ENCODE measurements around the gene FAM20C.

Gene FAM20C

DNA sequence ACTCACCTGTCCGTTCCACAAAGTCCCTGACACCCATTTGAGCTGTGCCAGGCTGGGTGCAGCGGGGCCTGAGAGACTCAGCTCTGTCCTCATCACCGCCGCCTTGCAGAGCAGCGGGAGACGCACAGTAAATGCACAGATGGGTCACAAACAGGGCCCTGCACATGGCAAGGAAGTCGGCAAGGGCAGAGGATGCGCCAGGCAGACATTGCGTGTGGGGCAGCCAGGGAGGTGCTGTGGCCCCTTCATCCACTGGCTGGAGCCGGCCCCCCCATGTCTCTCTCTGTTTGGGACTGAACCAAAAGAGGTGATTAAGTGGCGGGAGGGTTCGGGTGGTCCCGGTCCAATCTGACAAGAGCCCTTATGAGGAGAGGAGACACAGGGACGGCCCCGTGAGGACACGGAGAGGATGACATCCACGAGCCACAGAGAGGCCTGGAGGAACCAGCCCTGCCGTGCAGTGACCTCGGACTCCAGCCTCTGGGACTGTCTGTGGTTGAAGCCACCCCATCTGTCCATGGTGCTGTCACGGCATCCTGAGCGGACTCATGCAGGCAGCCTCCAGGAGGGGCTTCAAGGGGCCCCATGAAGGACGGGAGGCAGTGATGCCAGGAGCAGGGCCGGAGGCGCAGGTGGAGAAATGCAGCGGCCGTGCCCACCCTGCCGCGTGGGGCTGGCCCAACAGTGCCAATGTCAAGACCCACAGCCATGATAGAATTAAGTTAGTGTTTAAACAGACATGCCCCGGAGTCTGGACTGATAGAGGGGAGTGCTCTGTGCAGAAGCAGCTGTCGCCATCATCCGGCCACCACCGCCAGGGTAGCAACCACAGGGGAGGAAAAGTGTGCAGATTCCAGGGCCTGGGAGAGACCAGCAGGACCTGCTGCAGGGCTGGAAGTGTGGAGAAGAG, 69.2 kb downstream of the FAM20C start:
- DNase-seq = no peak

DNA sequence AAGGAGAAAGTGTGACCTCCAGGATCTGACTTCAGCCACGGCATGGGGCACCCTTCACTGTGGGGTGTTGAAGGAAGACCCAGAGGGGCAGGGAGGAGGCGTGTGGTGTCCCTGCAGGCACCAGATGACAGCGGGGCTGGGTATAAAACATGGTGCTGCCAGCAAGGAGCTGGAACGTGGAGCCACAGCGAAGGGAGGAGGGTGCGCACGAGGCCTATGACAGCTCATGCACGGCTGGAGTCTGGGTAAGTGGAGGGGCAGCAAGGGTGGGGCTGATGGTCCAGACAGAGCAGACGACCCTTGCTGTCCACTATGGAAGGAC, 69.8 kb downstream of the FAM20C start:
- no peak for DNase-seq

GRCh38 chr7:262631-263311, 70.4 kb downstream of the FAM20C start:
- peak; percentile 86 for DNase-seq

DNA sequence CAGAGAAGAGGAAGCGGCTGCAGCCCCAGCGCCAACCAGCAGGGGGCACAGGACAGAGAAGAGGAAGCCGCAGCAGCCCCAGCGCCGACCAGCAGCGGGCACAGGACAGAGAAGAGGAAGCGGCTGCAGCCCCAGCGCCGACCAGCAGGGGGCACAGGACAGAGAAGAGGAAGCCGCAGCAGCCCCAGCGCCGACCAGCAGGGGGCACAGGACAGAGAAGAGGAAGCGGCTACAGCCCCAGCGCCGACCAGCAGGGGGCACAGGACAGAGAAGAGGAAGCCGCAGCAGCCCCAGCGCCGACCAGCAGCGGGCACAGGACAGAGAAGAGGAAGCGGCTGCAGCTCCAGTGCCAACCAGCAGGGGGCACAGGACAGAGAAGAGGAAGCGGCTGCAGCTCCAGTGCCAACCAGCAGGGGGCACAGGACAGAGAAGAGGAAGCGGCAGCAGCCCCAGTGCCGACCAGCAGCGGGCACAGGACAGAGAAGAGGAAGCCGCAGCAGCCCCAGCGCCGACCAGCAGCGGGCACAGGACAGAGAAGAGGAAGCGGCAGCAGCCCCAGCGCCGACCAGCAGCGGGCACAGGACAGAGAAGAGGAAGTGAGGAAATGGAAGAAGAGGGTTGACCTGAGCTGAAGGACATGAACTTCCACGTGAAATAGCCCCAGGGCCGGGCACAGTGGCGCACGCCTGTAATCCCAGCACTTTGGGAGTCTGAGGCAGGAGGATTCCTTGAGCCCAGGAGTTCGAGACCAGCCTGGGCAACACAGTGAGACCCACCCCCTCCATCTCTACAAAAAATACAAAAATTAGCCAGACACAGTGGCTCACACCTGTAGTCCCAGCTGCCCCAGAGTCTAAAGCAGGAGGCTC, 71.3 kb downstream of the FAM20C start:
- DNase-seq = peak; percentile 22

DNA sequence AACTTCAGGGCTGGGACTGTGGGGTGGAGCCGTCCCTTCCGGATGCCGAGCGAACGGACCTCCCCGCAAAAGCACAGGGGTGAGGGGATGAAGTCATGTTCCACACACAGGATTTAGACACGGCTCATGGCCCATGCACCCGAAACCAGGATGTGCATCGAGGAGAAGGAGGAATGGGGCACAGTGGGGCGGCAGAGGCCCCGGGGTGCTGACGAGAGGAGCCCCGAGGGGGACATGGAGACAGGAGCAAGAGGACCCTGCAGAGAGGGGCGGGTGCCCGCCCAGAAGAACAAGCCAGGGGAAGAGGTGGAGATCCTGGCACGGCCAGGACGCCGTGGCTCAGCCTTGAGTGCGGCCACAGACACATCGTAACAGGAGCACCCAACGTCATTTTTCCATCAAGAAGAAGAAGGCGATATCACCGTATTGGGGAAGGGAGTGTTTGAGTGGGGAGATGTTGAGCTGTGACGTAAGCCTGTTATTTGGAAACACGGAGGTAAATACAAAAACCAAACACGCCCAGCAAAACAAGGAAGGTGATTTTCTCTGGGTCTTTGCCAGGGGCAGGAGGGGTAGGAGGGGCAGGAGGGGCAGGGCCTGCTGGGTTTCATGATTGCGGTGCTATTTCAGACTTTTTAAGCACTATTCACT, 72.3 kb downstream of the FAM20C start:
- DNase-seq = no peak

DNA sequence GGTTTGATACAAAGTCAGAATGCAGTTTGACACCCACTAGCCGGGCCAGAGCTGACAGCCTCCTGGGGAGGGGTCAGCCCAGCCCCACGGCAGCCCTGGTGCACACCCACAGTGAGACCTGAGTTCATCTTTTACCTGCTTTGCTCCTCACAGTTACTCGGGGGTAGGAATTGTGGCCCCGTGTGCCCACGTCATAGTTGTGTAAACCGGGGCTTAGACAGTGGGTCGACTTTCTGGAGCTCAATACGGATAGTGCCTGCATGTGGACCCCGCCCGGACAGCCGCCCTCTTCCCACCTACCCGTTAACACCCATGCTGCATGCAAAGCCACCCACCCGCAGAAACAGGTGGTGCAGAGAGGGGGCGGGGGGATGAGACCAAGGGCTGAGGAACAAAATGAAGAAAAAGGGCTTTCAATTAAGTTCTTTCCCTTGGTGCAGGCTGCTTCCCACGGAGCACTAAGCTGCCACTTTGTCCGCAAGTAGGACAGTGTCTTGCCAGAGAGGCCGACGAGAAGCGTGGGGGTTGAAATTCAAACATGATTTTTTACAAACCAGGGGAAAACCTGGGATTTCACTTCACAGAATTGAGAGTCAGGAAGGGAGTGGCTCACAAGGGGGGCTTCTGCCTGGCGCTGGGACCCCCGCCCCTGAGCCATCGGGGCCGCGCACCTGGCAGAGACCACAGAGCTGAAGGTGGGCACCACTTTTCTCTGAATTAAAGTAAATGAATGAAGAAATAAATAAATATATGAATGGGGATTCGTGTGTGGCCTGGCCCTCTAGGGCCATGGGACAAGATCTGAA, 73.0 kb downstream of the FAM20C start:
- no peak for DNase-seq

GRCh38 chr7:265998-266850, 73.9 kb downstream of the FAM20C start:
- no peak for DNase-seq

- no peak for DNase-seq
Measured at GRCh38 chr7:266851-267840, 74.8 kb downstream of the FAM20C start.

DNA sequence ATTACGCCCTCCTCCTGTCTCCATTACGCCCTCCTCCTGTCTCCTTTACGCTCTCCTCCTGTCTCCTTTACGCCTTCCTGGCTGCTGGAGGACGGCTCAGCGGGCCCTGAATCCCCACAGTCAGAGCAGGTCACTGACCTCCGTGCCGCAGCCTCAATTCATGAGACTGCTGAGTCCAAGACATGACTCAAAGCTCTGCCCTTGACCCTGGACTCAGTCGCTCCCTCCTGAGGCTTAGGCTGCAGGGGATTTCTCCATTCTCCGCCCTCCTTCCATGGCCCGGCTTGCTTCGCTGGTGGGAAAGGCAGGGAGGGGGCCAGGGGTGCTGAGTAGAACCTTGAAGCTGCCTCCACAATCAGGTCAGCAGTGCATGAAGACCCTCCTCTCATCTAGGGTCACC, 76.6 kb downstream of the FAM20C start:
- DNase-seq = no peak

- DNase-seq = no peak
Measured at GRCh38 chr7:269721-270120, 77.3 kb downstream of the FAM20C start.

DNA sequence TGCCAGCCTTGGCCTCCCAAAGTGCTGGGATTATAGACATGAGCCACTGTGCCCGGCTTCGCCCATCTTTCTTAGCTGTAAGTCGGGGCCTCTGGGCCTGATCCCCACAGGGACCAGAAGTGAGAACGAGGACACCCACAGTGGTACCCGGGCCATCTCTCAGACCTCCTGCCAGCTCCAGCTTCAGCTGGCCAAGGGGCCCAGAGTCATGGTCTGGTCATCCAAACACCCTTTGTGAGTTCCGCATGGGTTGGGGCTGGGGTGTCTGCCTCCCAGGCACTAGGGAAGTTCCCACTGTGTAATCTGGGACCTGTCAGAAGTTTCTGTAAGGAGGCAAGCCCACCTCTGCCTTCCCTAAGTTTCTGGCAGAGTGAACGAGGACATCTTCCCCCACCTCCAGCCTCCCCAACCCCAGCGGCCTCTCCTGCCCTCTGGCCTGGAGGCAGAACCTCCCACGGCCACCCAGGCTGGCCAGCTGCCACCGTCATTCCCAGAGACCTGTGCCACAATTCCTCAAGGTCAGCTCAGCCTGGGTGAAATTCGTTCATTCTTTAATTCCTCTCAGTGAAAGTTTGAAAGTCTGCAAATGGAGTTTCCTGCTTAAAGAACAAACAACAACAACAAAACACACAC, 78.1 kb downstream of the FAM20C start:
- no peak for DNase-seq

DNA sequence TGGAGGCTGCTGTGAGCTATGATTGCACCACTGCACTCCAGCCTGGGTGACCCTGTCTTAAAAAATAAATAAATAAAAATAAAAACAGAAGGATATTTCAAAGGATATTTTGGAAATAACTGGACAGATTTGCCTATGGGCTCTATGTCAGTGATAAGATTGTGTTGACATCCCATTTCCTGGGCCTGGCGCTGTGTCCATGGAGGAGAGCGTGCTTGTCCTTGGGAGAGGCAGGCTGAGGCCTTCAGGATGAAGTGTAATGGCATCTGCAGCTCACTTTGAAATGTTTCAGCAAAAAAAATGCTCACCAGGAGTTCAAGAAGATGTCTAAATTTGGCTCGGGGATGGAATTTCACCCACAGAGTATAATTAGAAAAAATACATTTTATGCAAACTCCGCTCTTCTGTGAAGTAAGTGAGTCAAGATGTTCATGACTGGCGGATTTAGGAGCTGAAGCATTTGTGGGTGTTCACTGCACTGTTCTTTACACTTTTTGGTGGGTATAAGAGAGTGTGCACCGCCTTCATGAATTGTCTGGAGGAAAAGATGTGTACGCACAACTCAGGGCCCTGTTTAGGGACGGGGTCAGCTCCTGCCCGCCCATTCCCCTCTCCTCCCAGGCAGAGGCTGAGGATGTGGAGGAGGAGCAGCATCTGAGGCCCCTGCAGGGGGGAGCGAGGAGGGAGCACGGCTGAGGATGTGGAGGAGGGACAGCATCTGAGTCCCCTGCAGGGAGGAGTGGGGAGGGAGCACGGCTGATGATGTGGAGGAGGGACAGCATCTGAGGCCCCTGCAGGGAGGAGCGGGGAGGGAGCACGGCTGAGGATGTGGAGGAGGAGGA, 79.1 kb downstream of the FAM20C start:
- DNase-seq = no peak

DNA sequence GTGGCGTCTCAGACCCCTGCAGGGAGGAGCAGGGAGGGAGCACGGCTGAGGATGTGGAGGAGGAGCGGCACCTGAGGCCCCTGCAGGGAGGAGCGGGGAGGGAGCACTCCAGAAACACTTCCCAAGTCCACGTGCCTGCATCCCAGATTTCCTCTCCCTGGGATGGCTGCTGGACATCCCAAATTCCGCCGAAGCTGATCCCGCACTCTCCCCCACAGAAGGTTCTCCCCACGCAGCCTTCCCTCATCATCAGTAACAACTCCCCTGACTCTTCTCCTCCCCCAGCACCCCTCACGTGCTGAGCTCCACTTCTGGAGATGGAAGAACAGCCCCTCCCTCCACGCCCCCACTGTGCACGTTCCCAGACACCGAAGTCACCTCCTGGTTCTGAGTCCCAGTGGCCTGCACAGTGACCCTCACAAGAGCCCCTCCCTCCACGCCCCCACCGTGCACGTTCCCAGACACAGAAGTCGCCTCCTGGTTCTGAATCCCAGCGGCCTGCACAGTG, 79.8 kb downstream of the FAM20C start:
- no peak for DNase-seq

- DNase-seq = no peak
Measured at GRCh38 chr7:272631-273030, 80.3 kb downstream of the FAM20C start.

DNA sequence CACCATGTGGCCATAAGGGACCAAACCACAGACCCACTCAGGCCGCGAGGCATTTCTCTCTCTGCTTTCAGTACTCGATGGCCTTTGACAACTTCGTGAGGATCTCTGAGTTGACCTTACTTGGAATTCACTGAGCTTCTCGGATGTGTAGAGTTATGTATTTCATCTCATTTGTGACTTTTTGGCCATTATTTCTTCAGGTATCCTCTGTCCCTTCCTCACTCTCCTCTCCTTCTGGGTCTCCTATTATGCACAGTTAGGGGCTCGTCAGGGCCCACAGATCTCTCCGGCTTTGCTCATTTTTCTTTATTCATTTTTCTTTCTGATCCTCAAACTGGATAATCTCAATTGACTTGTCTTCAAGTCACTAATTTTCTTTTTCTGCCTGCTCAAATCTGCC, 81.0 kb downstream of the FAM20C start:
- DNase-seq = no peak

DNA sequence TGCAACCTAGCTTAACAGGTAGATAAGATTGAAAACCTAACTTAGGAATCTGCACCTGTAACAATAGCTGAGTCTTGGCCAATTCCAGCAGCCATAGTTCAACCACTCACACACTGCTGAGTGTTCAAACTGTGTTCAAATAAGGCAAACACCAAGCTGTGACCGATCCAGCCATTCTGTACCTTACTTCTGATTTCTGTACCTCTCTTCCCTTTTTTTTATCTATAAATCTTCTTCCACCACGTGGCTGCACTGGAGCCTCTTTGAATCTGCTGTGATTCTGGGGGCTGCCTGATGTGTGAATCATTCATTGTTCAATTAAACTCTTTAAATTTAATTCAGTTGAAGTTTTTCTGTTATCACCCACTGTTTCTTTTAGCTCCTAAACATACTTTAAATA, 81.9 kb downstream of the FAM20C start:
- no peak for DNase-seq

DNA sequence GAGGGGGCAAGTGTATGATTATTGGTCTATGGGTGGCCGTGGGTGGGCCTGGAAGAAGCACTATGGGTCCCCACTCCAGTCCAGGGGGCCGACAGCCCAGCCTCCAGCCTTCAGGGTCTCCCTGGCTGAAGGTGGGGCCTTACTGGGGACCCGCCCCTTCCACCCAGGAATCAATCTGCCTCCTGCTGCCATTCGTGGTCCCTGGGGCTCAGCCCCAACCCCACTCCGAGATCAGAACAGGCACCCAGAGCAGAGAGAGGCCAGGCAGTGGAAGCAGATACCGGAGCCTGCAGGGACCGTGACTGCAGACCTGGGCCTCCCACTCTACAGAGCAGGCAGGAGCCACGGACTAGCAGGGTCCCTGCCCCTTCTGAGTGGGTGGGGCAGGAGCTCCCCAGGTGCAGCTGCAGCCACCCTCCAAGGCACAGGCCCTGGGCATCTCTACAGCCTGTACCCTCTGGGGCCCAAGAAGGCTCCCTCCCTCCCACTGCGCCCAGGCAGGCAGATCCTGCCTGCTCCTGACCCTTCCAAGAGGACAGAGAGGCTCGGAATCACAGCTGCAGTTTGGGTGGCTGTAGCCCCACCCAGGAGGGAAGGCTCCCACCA, 84.0 kb downstream of the FAM20C start:
- no peak for DNase-seq

- no peak for DNase-seq
Measured at GRCh38 chr7:277228-277627, 84.9 kb downstream of the FAM20C start.

Data from stimulated activated CD4-positive, alpha-beta T cell treated with anti-CD3 and anti-CD28 coated beads, Interleukin-15, amount 100 ng/mL, for 24 hours (primary cell).